Activated CD4-positive, CD25-positive, alpha-beta regulatory T cell treated with anti-CD3 and anti-CD28 coated beads, Interleukin-2, amount 50 U/mL, for 24 hours (primary cell): Measurements from ENCODE around the gene BACE1-AS.
"Not testable (repeated sequence)": the region's sequence is repeated elsewhere in the genome, so short reads cannot be mapped to it uniquely, and the experiment has no call there.

Source experiments
- ATAC-seq, 2 donors: fragments of 150-1000 bp; cut with Tn5 transposase; one replicate each; pipeline ENCODE4 v1.10.0; 2021; ENCODE audit warnings: mild to moderate bottlenecking in 1 of 2, moderate library complexity in 1 of 2

The BACE1-AS gene

GRCh38 chr11:117292616-117293015 lies 1.5 kb downstream of the BACE1-AS start:
- no peak for ATAC-seq

GRCh38 chr11:117295438-117296137 lies 4.4 kb downstream of the BACE1-AS start:
- no peak for ATAC-seq

- no peak for ATAC-seq
Measured at GRCh38 chr11:117296881-117297280, 5.7 kb downstream of the BACE1-AS start.

GRCh38 chr11:117298195-117298594 lies 7.0 kb downstream of the BACE1-AS start:
- no peak for ATAC-seq

GRCh38 chr11:117299351-117300282 lies 8.5 kb downstream of the BACE1-AS start:
- ATAC-seq = no peak

GRCh38 chr11:117300283-117300663 lies 9.1 kb downstream of the BACE1-AS start:
- no peak for ATAC-seq

- ATAC-seq = no peak
Measured at GRCh38 chr11:117300773-117301172, 9.6 kb downstream of the BACE1-AS start.

GRCh38 chr11:117302228-117302627 lies 11.1 kb downstream of the BACE1-AS start:
- no peak for ATAC-seq

- no peak for ATAC-seq
Measured at GRCh38 chr11:117303101-117303500, 12.0 kb downstream of the BACE1-AS start.

GRCh38 chr11:117303646-117304315 lies 12.6 kb downstream of the BACE1-AS start:
- no peak for ATAC-seq

GRCh38 chr11:117305145-117305544 lies 14.0 kb downstream of the BACE1-AS start:
- no peak for ATAC-seq

- no peak for ATAC-seq
Measured at GRCh38 chr11:117309310-117309709, 18.2 kb downstream of the BACE1-AS start.

GRCh38 chr11:117313091-117313490 lies 21.9 kb downstream of the BACE1-AS start:
- ATAC-seq = no peak

GRCh38 chr11:117313828-117314768 lies 23.0 kb downstream of the BACE1-AS start:
- ATAC-seq = no peak

- no peak for ATAC-seq
Measured at GRCh38 chr11:117314840-117315239, 23.7 kb downstream of the BACE1-AS start.

- peak; percentile 74 to 75 for ATAC-seq
Measured at GRCh38 chr11:117315285-117316196, 24.4 kb downstream of the BACE1-AS start.

GRCh38 chr11:117316197-117316961 lies 25.2 kb downstream of the BACE1-AS start, which contains the start of gene BACE1:
BACE1 (minus strand) TSS chr11:117316256; CDS start chr11:117315795, 461 bp downstream.
- ATAC-seq = peak; percentile 17 to 48

GRCh38 chr11:117318738-117319137 lies 27.6 kb downstream of the BACE1-AS start:
- ATAC-seq = no peak

GRCh38 chr11:117319214-117319840 lies 28.2 kb downstream of the BACE1-AS start:
- no peak for ATAC-seq

GRCh38 chr11:117327255-117327566 lies 36.1 kb downstream of the BACE1-AS start:
- ATAC-seq = not testable (repeated sequence)
